Fibroblast of gingiva (primary cell): ENCODE results near the gene FCGR2B.
A peak's percentile ranks its signal among the peaks of the same experiment; 100 is the strongest.
"Not testable (repeated sequence)": the region's sequence is repeated elsewhere in the genome, so short reads cannot be mapped to it uniquely, and the experiment has no call there.

Source experiments
- DNase-seq: peaks from one replicate; pipeline ENCODE4 v3.0.0-alpha.2; 2011; ENCODE audit warnings: low read depth

FCGR2B gene

DNA sequence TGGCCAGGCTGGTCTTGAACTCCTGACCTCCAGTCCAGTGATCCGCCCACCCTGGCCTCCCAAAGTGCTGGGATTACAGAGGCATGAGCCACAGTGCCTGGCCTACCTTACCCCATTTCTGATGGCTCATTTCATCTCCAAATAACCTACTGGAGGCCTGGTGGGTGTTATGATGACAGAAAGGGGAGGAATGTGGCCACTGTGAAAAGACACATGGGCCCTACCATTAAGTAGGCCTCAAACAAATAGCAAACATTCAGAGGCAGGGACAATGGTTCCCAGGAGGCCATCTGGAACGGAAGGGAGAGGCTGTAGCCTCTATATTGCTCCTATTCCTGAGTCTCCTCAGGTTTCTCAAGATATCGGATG is 43.2 kb downstream of the FCGR2B start:
- peak; percentile 50 for DNase-seq

DNA sequence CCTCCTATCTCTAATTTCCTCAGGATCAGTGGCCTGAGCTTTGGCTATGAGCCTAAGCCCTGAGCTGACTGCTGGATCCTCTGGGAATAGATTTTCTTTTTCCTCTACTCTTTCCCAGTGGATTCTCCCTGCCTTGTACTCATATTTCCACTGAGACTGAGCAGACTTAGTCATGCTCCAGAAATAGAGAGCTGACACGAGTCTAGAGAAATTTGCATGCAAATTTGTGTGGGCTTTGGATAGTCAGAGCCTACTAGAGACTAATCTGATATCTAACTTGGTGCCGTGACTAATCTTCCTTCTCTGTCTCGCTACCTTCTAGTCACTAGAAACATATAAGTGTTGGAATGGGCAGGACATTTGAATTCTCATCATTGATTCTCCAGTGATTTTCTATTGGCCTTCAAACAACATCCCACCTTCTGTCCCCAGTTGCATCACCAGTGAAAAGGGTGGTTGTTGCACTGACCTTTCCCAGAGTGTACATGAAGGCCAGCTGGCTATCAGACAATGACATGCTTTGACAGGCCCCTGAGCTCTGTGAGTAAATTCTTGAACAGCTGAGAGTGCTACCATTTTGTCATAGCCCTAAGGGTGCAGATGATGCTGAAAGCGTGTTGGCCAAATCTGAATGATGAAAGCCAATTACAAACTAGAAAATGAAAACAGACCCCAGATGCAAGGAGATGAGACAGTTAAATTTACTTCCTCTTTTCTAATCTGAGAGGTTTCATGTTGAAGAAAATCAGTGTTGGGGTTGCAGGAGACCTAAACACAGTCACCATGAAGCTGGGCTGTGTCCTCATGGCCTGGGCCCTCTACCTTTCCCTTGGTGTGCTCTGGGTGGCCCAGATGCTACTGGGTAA is 43.8 kb downstream of the FCGR2B start, which contains the start of gene FCRLA:
Gene FCRLA (plus strand): TSS at position 748 of the 866 bp plus-strand sequence. CDS start 36 bp downstream, at position 784.
- peak; percentile 79 for DNase-seq

DNA sequence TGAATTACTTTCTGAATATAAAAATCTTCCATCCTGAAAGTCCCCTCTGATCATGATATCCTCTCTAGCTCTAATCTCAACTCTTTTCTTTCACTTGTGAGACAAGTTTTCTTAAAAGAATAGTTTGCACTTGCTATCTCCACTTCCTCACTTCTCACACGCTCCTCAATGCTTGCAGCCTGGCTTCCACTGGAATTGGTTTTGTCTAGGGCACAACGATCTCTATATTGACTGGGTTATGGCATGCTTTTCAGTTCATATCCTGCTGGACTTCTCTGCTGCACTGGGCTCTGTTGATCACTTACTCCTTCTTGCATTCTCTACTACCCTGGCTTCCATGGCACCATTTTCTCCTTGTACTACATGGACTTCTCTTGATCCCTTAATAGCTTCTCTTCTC is 44.6 kb downstream of the FCGR2B start:
- DNase-seq, result no peak

DNA sequence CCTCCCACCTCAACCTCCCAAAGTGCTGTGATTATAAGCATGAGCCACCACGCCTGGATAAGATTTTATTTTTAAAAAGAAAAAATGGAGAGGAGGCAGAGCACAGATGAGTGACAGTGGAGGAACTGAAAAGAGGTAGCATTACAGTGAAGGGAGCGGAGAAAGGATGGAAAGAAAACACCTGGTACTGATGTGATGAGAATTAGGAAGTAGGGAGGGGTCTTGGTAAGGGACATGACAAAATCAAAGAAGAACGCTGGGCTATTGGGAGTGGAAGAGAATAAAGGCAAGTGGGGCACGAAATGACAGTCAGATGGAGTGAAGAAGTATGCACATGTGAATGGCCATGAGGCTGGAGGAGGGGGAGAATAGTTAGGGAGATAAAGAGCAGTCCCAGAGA is 46.4 kb downstream of the FCGR2B start:
- DNase-seq, result no peak

DNA sequence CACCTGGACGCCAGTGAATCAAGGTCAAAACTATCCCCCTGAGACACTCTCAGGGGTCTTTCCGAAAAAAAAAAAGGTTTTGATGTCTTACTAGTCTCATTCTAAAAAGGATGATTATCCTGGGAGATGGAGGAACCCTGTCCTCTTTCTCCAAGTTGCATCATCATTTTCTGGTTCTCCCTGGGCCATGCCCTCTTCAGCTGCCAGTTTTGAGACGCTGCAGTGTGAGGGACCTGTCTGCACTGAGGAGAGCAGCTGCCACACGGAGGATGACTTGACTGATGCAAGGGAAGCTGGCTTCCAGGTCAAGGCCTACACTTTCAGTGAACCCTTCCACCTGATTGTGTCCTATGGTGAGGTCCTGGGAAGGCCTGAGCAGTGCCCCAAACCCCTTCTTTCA is 47.6 kb downstream of the FCGR2B start:
- no peak for DNase-seq

DNA sequence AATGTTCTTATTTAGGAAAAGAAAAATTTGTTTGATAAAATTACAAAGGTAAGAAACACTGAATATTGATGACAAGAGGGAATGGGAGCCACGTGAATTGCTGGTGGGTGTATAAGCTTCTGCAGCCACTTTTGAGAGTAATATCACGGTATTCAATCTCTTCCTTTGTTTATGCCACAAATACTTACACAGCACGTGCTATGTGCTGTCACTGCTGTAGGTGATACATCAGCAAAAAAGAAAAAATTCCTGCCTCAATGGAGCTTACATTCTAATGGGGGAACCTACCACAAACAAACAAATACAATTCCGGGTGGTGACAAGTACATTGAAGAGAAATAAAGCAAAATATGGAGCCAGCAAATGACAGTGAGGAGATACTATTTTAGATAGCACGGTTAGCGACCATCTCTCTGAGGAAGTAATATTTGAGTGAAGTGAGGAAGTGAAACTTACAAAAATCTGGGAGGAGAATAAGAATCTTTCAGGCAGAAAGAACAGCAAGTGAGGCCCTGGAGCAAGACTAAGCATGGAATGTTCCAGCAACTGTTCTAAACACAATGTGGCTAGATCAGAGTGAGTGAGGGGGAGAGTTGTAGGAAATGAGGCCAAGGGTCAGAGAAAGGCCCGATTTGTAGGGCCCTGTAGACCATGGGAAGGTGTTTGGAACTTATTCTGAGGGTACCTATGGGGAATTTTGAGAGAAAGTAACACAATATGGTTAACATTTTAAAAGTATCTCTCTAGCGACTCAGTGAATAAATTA is 55.8 kb downstream of the FCGR2B start:
- DNase-seq, result no peak

DNA sequence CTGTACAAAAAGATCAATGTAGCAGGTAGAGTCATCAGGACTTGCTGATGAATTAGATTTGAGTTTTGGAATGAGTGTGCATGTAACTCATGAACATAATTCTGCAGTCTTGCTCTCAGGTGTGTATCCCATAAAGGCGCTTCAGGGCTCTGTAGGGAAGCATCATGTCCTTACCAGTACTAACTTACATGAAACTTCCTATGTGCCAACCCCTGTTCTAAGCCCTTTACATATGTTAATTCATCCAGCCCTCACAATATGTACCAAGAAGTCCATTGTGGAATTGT is 56.3 kb downstream of the FCGR2B start:
- DNase-seq, result no peak

DNA sequence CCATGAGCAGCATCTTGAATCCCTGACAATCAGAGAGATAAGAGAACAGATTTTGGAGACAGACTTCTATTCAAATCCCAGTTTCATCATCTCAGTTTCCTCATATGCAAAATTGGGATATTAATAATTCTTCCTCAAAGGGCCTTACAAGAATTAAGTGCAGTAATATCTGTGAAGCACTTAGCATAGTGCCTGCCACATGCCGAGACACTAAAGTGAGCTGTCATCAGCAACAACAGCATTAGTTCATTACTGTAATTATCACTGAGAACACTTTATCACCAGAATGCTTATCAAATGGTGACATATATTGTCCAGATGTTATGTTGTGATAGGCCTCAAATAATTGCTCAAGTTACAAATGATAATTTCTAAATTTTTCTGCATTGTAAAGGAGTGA is 57.5 kb downstream of the FCGR2B start:
- DNase-seq, result no peak

DNA sequence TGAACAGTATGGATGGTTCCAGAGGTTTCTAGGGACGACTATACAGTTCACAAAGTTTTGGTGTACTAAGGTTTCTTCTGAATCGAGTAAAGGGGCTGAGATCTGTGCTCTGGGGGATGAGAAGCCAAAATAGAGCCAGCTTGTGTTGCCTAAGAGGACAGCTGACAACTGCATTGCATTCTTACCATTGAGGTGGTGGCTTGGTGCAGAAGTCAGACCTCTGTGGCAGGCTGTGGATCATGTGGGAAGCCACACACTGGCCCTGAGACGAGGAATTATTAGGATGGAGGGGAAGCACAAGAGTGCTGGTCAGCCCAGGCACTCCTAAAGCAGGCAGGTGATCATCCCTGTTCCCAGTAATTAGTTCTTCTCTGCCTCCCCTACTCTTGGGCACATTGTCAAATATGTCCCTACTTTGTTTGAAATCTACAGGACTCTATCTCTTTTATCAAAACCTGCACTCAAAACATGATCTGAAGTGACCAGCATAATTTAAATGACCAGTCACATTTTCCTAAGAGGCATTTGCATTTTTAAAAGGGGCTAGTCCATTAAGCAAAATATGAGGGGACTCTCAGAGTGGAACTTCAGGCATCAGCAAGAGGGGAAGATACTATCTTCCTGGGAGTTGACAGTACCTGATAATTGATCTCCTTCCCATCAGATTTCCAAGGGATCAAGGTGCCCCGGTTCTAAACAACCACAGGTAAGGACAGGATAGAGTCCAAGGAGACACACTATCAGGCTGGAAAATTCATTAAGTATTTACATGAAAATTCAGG is 58.2 kb downstream of the FCGR2B start, which contains the start of gene FCRLB:
Gene FCRLB (plus strand): TSS at position 589 of the 782 bp plus-strand sequence. CDS start 1,129 bp downstream, outside the sequence.
- no peak for DNase-seq

DNA sequence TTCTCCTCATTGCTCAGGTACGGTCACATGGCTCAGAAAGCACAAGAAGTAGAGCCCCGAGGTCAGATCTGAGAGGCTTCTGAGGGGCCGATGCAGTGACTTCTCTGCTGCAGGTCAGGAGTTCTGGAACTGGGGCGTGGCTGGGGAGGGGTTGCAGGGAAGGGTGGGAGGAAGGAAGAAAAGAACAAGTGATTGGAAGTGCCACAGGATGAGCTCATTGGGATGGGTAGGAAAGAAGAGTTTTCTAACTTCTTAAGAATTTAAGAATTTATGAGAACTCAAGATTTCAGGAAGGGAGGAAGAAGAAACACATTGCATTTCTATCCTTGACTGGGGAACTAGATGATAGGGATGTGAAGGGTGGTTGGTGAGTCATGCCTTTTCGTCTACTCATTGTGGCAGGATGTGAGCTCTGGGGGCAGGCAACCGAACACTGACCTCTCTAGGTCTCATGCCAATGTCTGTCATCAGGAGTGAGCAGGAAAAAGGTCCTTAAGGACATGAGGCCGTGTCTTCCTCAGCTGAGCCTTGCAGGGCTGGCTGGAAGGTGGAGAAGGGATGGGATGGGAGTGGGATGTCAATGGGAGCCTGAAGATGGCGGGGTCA is 58.9 kb downstream of the FCGR2B start:
- DNase-seq, result peak; percentile 31

DNA sequence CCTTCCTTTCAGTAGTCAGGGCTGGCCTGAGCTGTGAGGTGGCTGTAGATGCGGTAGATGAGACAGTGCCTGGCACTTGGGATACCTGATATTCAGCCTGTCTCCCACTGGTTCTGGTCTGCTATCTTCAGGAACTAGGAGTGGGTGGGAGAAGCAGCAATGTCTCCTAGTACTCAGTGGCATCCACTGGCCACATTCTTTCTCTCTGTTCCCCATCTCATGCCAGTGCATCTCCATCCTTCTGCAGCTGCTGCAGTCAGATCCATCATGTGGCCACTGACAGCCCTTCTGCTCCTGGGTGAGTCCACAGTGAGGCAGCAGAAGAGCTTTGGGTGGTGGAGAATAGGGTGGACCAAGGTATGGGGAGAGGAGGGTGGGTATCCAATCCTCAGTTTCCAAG is 59.5 kb downstream of the FCGR2B start:
- no peak for DNase-seq

DNA sequence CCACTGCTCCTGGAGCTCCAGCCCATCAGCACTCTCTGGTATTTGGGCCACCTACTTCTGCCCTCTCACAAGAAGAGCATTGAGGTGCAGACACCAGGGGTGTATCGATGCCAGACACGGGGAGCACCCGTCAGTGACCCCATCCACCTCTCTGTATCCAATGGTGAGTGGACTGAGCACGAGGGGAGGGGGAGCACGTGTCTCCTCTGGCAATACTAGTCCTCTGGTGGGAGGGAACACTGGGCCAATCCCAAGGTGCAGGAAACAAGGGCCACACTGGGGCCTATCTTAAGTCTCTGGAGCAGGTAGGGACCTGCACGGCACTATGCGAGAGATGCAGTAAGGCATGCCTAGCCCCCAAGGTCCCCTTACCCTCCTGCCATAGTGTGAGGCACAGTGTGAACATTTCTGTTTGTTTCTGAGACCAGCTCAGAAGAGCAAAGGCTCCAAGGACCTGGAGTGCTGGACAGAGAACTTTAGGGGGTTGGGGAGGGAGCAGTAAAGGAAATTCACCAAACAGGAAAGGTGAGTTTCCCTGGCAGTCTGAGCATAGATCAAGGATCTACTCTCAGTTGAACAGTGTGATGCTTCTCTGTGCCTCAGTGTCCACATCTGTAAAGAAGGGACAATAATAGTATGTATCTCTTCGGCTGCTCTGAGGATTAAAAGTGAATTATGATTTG is 60.7 kb downstream of the FCGR2B start:
- no peak for DNase-seq

DNA sequence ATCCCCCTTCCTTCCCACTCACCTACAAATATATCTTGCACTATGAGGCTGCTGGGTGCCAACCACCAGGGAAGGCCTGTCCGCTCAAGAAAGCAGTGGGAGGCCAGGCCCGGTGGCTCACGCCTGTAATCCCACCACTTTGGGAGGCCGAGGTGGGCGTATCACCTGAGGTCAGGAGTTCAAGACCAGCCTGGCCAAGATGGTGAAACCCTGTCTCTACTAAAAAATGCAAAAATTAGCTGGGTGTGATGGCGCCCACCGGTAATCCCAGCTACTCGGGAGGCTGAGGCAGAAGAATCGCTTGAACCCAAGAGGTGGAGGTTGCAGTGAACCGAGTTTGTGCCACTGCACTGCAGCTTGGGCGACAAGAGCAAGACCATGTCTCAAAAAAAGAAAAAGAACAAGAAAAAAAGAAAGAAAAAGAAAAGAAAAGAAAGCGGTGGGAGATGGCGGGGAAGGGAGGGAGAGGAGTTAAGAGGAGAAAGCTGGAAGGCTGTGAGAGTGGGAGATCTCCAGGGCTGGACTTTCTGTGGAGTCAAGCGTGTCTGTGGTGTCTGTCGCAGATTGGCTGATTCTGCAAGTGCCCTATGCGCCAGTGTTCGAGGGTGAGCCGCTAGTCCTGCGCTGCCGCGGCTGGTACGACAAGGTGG is 62.4 kb downstream of the FCGR2B start:
- DNase-seq, result not testable (repeated sequence)

DNA sequence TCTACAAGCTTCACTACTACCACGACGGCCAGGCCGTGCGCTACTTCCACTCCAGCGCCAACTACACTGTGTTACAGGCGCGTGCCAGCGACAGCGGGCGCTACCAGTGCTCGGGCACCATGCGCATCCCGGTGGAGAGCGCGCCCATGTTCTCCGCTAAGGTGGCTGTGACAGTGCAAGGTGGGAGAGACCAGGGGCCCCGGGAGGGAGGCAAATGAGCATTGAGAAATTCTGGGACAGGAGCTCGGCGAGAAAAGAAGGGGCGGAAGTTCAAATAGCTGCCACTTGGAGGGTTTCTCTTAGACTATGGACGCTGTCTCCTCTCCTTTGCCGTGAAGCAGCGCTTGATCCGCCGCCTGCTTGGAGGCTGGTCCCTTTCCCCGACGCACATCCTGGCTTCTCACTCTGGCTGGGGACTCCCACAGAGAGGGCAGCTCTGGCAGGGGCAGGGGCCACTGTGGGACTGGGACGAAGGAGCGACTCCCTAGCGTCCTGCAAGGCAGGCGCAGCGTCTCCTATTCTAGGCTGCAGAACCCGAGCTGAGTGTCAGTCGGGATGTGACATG is 63.0 kb downstream of the FCGR2B start:
- peak; percentile 36 for DNase-seq

DNA sequence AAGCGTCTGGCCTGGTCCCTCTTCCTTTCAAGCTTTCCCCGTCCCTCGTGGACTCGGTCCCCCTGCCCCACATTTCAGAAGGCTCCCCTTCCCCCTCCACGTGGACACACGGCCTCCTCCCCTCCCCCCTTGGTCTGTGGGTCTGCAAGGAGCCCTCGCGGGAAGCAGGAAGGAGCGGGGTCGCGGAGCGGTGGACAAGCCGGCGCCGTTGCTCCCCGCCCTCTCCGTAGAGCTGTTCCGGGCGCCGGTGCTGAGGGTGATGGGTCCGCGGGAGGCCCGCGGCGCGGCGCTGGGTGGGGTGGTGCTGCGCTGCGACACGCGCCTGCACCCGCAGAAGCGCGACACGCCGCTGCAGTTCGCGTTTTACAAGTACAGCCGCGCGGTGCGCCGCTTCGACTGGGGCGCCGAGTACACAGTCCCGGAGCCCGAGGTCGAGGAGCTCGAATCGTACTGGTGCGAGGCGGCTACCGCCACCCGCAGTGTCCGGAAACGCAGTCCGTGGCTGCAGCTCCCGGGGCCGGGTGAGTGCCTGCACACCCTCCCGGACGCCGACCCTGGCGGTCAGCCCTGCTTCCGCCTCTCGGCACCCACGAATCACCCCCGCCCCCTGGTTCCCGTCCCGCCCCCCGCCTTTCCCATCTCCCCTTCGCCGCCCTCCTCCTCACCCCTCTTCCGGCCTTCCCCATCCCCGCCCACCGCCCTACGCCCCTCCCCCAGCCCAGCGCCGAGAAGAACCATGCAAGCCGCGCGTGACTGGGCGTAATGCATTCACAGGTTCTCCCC is 63.7 kb downstream of the FCGR2B start:
- DNase-seq, result peak; percentile 83

DNA sequence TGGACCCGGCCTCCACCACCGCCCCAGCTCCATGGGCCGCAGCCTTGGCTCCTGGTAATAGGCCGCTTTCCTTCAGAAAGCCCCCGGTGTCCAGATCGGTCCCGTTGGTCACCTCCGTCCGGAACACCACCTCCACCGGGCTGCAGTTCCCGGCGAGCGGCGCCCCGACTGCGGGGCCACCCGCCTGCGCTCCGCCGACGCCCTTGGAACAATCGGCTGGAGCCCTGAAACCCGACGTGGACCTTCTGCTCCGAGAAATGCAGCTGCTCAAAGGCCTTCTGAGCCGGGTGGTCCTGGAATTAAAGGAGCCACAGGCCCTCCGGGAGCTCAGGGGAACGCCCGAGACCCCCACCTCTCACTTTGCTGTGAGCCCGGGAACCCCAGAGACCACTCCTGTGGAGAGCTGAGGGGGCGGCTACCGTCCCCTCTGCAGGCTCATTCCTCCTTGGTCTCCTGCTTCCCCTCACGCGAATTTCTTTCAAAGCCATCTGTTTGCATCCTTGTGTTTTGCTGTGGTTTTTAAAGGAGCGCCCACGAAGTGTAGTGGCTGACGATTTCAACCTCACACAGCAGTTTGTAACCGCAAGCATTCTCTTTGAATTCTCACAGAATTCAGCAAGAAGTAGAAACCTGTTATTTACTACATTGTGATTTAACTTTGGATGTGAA is 64.4 kb downstream of the FCGR2B start:
- DNase-seq, result peak; percentile 28
